ENCODE results near the gene MAGEB6.

DNA sequence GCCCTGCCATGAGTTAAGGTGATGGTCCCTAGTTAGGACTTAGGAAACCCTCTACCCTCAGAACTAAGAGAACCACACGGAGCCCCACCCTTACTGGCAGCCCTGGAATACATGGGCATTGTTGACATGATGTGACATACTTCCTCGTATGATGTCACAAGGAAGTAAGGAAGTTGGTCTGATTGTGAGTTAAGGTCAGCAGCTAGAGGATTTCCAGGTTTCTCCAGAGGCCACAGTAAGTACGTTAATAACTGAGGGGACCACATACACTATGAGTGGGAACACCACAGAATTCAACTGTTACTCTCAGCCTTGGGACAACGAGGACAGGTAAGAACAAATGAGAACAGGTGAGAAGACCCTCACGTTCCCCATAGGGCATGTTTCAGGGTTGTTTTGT lies 23.6 kb downstream of the MAGEB6 start, which contains the start of gene MAGEB5:
- TF ChIP-seq SP1 (IDR thresholded peaks at IDR 0.05) (no peak), ZNF384 (IDR thresholded peaks at IDR 0.05) (no peak), SUZ12 (IDR thresholded peaks at IDR 0.05) (no peak), NFRKB (IDR thresholded peaks at IDR 0.05) (no peak)
